ENCODE data around the gene N4BP3. TPM values are rescaled to one million over a fixed set of nuclear protein-coding genes. Genes with fewer than 3 reads are reported as not detected.

The N4BP3 gene
- total and polyA plus RNA-seq, 2 of the 13 experiments (the other 11 are each of a cell fraction or from before 2014, with no cell fraction given): 0.13 TPM; not detected in 1

DNA sequence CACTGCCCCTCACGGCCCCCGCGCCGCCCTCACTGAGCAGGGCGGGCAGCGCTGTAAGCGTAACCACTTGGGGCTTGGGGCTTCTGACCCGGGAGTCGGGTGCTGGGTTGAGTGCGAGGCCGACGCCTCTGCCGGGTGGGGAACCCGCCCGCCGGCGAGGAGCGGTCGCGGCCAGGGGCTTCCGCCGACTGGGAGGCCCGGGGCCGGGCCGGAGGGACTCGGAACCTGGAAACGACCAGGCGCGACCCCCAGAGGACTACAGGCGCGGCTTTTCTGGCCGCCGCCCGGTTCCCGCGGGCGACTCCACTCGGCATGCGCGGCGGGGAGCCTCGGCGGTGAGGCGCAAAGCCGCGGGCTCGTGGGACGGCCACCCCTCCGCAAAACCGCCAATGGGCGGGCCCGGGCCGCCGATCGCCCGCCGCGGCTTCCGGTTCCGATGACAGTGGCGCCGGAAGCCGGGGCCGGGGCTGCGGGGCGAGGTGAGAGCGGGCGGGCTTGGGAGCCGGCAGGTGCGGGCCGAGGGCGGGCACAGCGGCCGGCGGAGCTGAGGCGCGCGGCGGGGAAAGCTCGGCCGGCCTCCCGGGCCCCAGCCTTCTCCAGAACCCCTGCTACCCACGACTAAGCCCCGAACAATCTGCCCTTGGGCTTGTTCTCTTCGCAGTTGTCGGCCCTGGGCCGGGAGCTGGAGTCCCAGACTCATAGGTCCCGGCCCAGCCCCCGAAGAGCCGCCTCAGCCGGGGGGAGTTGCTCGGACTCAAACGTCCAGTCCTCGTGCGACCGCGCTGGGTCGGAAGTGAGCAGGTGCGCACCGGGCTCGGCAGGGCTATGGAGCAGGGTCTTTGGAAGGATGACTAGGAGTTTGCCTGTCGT lies 17.5 kb downstream of the N4BP3 start, which contains the start of gene RMND5B (continued):
- TF ChIP-seq, protein P1, sequence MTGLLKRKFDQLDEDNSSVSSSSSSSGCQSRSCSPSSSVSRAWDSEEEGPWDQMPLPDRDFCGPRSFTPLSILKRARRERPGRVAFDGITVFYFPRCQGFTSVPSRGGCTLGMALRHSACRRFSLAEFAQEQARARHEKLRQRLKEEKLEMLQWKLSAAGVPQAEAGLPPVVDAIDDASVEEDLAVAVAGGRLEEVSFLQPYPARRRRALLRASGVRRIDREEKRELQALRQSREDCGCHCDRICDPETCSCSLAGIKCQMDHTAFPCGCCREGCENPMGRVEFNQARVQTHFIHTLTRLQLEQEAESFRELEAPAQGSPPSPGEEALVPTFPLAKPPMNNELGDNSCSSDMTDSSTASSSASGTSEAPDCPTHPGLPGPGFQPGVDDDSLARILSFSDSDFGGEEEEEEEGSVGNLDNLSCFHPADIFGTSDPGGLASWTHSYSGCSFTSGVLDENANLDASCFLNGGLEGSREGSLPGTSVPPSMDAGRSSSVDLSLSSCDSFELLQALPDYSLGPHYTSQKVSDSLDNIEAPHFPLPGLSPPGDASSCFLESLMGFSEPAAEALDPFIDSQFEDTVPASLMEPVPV (CRISPR knock-in tag; IDR thresholded peaks at IDR 0.05): no peak
- TF ChIP-seq, protein P2, sequence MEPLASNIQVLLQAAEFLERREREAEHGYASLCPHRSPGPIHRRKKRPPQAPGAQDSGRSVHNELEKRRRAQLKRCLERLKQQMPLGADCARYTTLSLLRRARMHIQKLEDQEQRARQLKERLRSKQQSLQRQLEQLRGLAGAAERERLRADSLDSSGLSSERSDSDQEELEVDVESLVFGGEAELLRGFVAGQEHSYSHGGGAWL (CRISPR knock-in tag; IDR thresholded peaks at IDR 0.05): peak; percentile 87
- TF ChIP-seq, protein P3, sequence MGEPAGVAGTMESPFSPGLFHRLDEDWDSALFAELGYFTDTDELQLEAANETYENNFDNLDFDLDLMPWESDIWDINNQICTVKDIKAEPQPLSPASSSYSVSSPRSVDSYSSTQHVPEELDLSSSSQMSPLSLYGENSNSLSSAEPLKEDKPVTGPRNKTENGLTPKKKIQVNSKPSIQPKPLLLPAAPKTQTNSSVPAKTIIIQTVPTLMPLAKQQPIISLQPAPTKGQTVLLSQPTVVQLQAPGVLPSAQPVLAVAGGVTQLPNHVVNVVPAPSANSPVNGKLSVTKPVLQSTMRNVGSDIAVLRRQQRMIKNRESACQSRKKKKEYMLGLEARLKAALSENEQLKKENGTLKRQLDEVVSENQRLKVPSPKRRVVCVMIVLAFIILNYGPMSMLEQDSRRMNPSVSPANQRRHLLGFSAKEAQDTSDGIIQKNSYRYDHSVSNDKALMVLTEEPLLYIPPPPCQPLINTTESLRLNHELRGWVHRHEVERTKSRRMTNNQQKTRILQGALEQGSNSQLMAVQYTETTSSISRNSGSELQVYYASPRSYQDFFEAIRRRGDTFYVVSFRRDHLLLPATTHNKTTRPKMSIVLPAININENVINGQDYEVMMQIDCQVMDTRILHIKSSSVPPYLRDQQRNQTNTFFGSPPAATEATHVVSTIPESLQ (CRISPR knock-in tag; conservative IDR thresholded peaks at IDR 0.05): no peak
- TF ChIP-seq PITX1 (CRISPR knock-in tag; IDR thresholded peaks at IDR 0.05) (no peak), ZNF605 (CRISPR knock-in tag; IDR thresholded peaks at IDR 0.05) (peak; percentile 37; the same call in 1 of the 2 replicates), MEIS1 (CRISPR knock-in tag; IDR thresholded peaks at IDR 0.05; ENCODE audit: borderline replicate concordance) (no peak), SOX5 (CRISPR knock-in tag; IDR thresholded peaks at IDR 0.05; ENCODE audit: borderline replicate concordance) (no peak), ZNF350 (CRISPR knock-in tag; IDR thresholded peaks at IDR 0.05; ENCODE audit: borderline replicate concordance, low read depth) (no peak), ZNF775 (CRISPR knock-in tag; IDR thresholded peaks at IDR 0.05; ENCODE audit: borderline replicate concordance) (0 out of 2 replicates have a peak, but pooled peaks have one; percentile 42), SIN3A (IDR thresholded peaks at IDR 0.05; ENCODE audit: borderline replicate concordance, low read depth, low read length) (peak; percentile 59; the same call in 1 of the 2 replicates), TBP (CRISPR knock-in tag; IDR thresholded peaks at IDR 0.05) (0 out of 2 replicates have a peak, but pooled peaks have one; percentile 52), ZNF784 (CRISPR knock-in tag; IDR thresholded peaks at IDR 0.05; ENCODE audit: borderline replicate concordance) (peak; percentile 21; the same call in 1 of the 2 replicates), ZNF138 (CRISPR knock-in tag; IDR thresholded peaks at IDR 0.05; ENCODE audit: low read depth) (no peak; the same call in 1 of the 2 replicates), GLI4 (CRISPR knock-in tag; IDR thresholded peaks at IDR 0.05; ENCODE audit: borderline replicate concordance) (no peak), KLF13 (CRISPR knock-in tag; IDR thresholded peaks at IDR 0.05) (0 out of 2 replicates have a peak, but pooled peaks have one; percentile 25), ZKSCAN1 (IDR thresholded peaks at IDR 0.05; ENCODE audit: low read length) (no peak), NFE2 (CRISPR knock-in tag; IDR thresholded peaks at IDR 0.05) (no peak), HOXD1 (CRISPR knock-in tag; IDR thresholded peaks at IDR 0.05) (peak; percentile 20; the same call in 1 of the 2 replicates)
- TF ChIP-seq, protein P4, sequence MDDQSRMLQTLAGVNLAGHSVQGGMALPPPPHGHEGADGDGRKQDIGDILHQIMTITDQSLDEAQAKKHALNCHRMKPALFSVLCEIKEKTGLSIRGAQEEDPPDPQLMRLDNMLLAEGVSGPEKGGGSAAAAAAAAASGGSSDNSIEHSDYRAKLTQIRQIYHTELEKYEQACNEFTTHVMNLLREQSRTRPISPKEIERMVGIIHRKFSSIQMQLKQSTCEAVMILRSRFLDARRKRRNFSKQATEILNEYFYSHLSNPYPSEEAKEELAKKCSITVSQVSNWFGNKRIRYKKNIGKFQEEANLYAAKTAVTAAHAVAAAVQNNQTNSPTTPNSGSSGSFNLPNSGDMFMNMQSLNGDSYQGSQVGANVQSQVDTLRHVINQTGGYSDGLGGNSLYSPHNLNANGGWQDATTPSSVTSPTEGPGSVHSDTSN (CRISPR knock-in tag; IDR thresholded peaks at IDR 0.05; ENCODE audit: borderline replicate concordance): 0 out of 2 replicates have a peak, but pooled peaks have one; percentile 22
- TF ChIP-seq, protein P5, sequence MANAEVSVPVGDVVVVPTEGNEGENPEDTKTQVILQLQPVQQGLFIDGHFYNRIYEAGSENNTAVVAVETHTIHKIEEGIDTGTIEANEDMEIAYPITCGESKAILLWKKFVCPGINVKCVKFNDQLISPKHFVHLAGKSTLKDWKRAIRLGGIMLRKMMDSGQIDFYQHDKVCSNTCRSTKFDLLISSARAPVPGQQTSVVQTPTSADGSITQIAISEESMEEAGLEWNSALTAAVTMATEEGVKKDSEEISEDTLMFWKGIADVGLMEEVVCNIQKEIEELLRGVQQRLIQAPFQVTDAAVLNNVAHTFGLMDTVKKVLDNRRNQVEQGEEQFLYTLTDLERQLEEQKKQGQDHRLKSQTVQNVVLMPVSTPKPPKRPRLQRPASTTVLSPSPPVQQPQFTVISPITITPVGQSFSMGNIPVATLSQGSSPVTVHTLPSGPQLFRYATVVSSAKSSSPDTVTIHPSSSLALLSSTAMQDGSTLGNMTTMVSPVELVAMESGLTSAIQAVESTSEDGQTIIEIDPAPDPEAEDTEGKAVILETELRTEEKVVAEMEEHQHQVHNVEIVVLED (CRISPR knock-in tag; IDR thresholded peaks at IDR 0.05; ENCODE audit: borderline replicate concordance): peak; percentile 78
